Sigmoid colon (tissue), 7 donors: ENCODE data around the gene GPR32. TPM values are rescaled to one million over a fixed set of nuclear protein-coding genes. Genes with fewer than 3 reads are reported as not detected.
A peak's percentile ranks its signal among the peaks of the same experiment; 100 is the strongest.

ENCODE experiments used
- DNase-seq: peaks from one replicate; pipeline ENCODE4 v3.0.0-alpha.2; 2019
- H3K27ac ChIP-seq, 4 donors: fragments of 200-600 bp; sonication (generic); one replicate each; pipeline ENCODE4 v1.5.1; 2016 to 2019; ENCODE audit warnings: mild to moderate bottlenecking in 1 of 4
- H3K27me3 ChIP-seq, 3 donors: fragments of 200-600 bp; sonication (generic); one replicate each; pipeline ENCODE4 v1.5.1; 2019; ENCODE audit warnings: mild to moderate bottlenecking in 1 of 3
- H3K36me3 ChIP-seq, 4 donors: fragments of 200-600 bp; sonication (generic); one replicate each; pipeline ENCODE4 v1.5.1; 2016 to 2019
- H3K4me1 ChIP-seq, 4 donors: fragments of 200-600 bp; sonication (generic); one replicate each; pipeline ENCODE4 v1.5.1; 2017 to 2019
- H3K4me3 ChIP-seq, 4 donors: fragments of 200-600 bp; sonication (generic); one replicate each; pipeline ENCODE4 v1.5.1; 2017 to 2019; ENCODE audit warnings: mild to moderate bottlenecking in 2 of 4, moderate library complexity in 1 of 4
- H3K9me3 ChIP-seq, 4 donors: fragments of 200-600 bp in 3 of 4; sonication (generic) in 3 of 4; one replicate each; pipeline versions ENCODE4 v1.5.1 to v1.6.1; 2013 to 2019
- CTCF ChIP-seq, 4 experiments: fragments of 450-650 bp in 3 of 4; fragments of 200-600 bp in 1 of 4; IDR thresholded peaks; one replicate each; pipeline ENCODE4 v1.5.1; 2016 to 2019; ENCODE audit warnings: antibody characterized with exemption in 4 of 4, mild to moderate bottlenecking in 3 of 4, moderate library complexity in 2 of 4
- EP300 ChIP-seq, 4 donors: sonication (generic); formaldehyde crosslinking; IDR thresholded peaks; one replicate each; pipeline ENCODE4 v1.6.1; 2017; ENCODE audit warnings: antibody characterized with exemption in 4 of 4
- POLR2A ChIP-seq, 2 donors: fragments of 450-650 bp; IDR thresholded peaks; one replicate each; pipeline ENCODE4 v1.6.1; 2016; ENCODE audit warnings: antibody characterized with exemption in 2 of 2, mild to moderate bottlenecking in 2 of 2, moderate library complexity in 2 of 2
- POLR2AphosphoS5 ChIP-seq, 4 donors: sonication (generic); formaldehyde crosslinking; IDR thresholded peaks; one replicate each; pipeline ENCODE4 v1.6.1; 2017; ENCODE audit warnings: antibody characterized with exemption in 4 of 4
- WGBS, 2 donors: extraction: QIAGEN DNeasy Blood & Tissue Kit; methylation state at CpG; one replicate each; pipeline ENCODE4 v1.1.7; 2013; 5-methylcytosine and 5-hydroxymethylcytosine counted together
- intact Hi-C: fragments of 100-400 bp; cut with DNase I; formaldehyde crosslinking; loops from one replicate; pipeline ENCODE4 v1.15.1; 2023
- polyA plus RNA-seq, 3 donors: library from polyadenylated mRNA; stranded (reverse); fragments of 200-250 nt; gene quantifications; one replicate each; pipeline ENCODE4 v1.2.3, GENCODE V29; 2013
- total RNA-seq, 4 donors: library from RNA; depleted of rRNA; stranded (reverse); fragments of >200 nt; gene quantifications; one replicate each; pipeline ENCODE4 v1.1.0, GENCODE V29; 2016
- donor health status: healthy with polysubstance abuse.
- donor health status: Bipolar disorder and iron deficiency.
- donor health status: healthy.

GPR32 gene
- total and polyA plus RNA-seq, 7 donors = not detected

- peaks cover 0 to 34% (median 33%) of the 10 kb centered on the region in 4 donors for H3K4me1 ChIP-seq
- WGBS, 2 donors = 20% methylated on average over 15 of the region's 15 CpGs
Measured at GRCh38 chr19:50723069-50723468, 47.2 kb upstream of the GPR32 start, which contains the start of gene CLEC11A. TSS of gene CLEC11A (plus strand) at chr19:50723364. CDS start at chr19:50723526, 162 bp downstream.

GRCh38 chr19:50723735-50724521 is 46.3 kb upstream of the GPR32 start:
- no peak for TF ChIP-seq POLR2A (IDR thresholded peaks at IDR 0.05)
- no peak for TF ChIP-seq EP300 (IDR thresholded peaks at IDR 0.05)
- no peak for TF ChIP-seq CTCF (IDR thresholded peaks at IDR 0.05)
- no peak for TF ChIP-seq POLR2AphosphoS5 (IDR thresholded peaks at IDR 0.05)
- Histone ChIP-seq H3K36me3 (no peaks in the 10 kb centered on the region), H3K4me3 (peak overlapping the region; percentile 26 to 67 (median 56)), H3K9me3 (no peaks in the 10 kb centered on the region), H3K27ac (peak overlapping the region; percentile 63 to 83 (median 64)), H3K27me3 (peaks cover 12 to 74% (median 53%) of the 10 kb centered on the region in 3 donors), H3K4me1 (peaks cover 0 to 27% (median 25%) of the 10 kb centered on the region in 4 donors)
- intact Hi-C loops = loop anchor here (1.0 to 10.0 kb wide), 4 partner anchors 59 to 359 kb away; partner anchors contain the start of genes ASPDH, JOSD2 and NAPSA
- WGBS, 2 donors = 5 to 10% methylated on average over 31 of the region's 31 CpGs
- DNase-seq = no peak

More at GRCh38 chr19:50723069-50723468, 47.2 kb upstream of the GPR32 start, which contains the start of gene CLEC11A:
- TF ChIP-seq CTCF (IDR thresholded peaks at IDR 0.05) (no peak), POLR2AphosphoS5 (IDR thresholded peaks at IDR 0.05) (no peak), POLR2A (IDR thresholded peaks at IDR 0.05) (no peak), EP300 (IDR thresholded peaks at IDR 0.05) (no peak)
- Histone ChIP-seq H3K36me3 (no peaks in the 10 kb centered on the region), H3K27ac (peak within 1 kb of the TSS; percentile 63 to 83 (median 64)), H3K4me3 (peak within 1 kb of the TSS; percentile 26 to 67 (median 56)), H3K27me3 (peaks cover 19 to 78% (median 57%) of the 10 kb centered on the region in 3 donors), H3K9me3 (no peaks in the 10 kb centered on the region)
- intact Hi-C loops = loop anchor here (10.0 kb wide), 2 partner anchors 208 to 358 kb away; partner anchors contain the start of genes ASPDH, JOSD2 and NAPSA
- peak; percentile 90 for DNase-seq

- intact Hi-C loops = loop anchor here (1.0 to 10.0 kb wide), 4 partner anchors 59 to 360 kb away; partner anchors contain the start of genes ASPDH, JOSD2 and NAPSA
- Histone ChIP-seq H3K9me3 (no peaks in the 10 kb centered on the region), H3K4me1 (peaks cover 0 to 23% (median 19%) of the 10 kb centered on the region in 4 donors), H3K27me3 (peaks cover 4 to 67% (median 45%) of the 10 kb centered on the region in 3 donors), H3K4me3 (peak overlapping the region; percentile 51 to 70 (median 64)), H3K36me3 (no peaks in the 10 kb centered on the region), H3K27ac (peak overlapping the region; percentile 63 to 83 (median 70))
- DNase-seq = peak; percentile 100
- peak; percentile 56 to 71 (median 58) for TF ChIP-seq CTCF (IDR thresholded peaks at IDR 0.05)
- no peak for TF ChIP-seq EP300 (IDR thresholded peaks at IDR 0.05)
- peak in 1 of 2 donors; percentile 15 for TF ChIP-seq POLR2A (IDR thresholded peaks at IDR 0.05)
- peak; percentile 23 to 82 (median 65) for TF ChIP-seq POLR2AphosphoS5 (IDR thresholded peaks at IDR 0.05)
- 0 to 1% methylated on average over 65 of the region's 65 CpGs for WGBS, 2 donors
Measured at GRCh38 chr19:50724522-50725217, 45.6 kb upstream of the GPR32 start.

GRCh38 chr19:50725218-50725910 is 44.9 kb upstream of the GPR32 start:
- intact Hi-C loops = loop anchor here (2.0 to 10.0 kb wide), 3 partner anchors 79 to 361 kb away; partner anchors contain the start of genes ASPDH, JOSD2 and NAPSA
- TF ChIP-seq POLR2AphosphoS5 (IDR thresholded peaks at IDR 0.05) = no peak
- TF ChIP-seq EP300 (IDR thresholded peaks at IDR 0.05) = no peak
- no peak for TF ChIP-seq POLR2A (IDR thresholded peaks at IDR 0.05)
- no peak for TF ChIP-seq CTCF (IDR thresholded peaks at IDR 0.05)
- DNase-seq = no peak
- Histone ChIP-seq H3K27me3 (peaks cover 4 to 66% (median 38%) of the 10 kb centered on the region in 3 donors), H3K4me1 (peaks cover 0 to 23% (median 19%) of the 10 kb centered on the region in 4 donors), H3K9me3 (no peaks in the 10 kb centered on the region), H3K4me3 (peak overlapping the region; percentile 51 to 70 (median 64)), H3K36me3 (no peaks in the 10 kb centered on the region), H3K27ac (peak overlapping the region; percentile 63 to 83 (median 70))
- WGBS, 2 donors = 4 to 5% methylated on average over 52 of the region's 52 CpGs
